Adrenal gland (tissue), 12 donors: ENCODE results near the gene BCAT1. TPM values are rescaled to one million over a fixed set of nuclear protein-coding genes. Genes with fewer than 3 reads are reported as not detected.
"Not testable (repeated sequence)": the region's sequence is repeated elsewhere in the genome, so short reads cannot be mapped to it uniquely, and the experiment has no call there.

Experiments
- DNase-seq, 7 donors: peaks; one replicate each; pipeline ENCODE4 v3.0.0-alpha.2; 2019 to 2020
- H3K27ac ChIP-seq, 5 donors: fragments of 200-600 bp; sonication (generic) in 4 of 5; 1 replicate in 3 of 5; 2 replicates in 2 of 5; pipeline versions ENCODE4 v1.5.1 to v1.8.0; 2016 to 2020; ENCODE audit warnings: mild to moderate bottlenecking in 1 of 5
- H3K27me3 ChIP-seq: fragments of 200-600 bp; 2 replicates; pipeline ENCODE4 v1.8.0; 2021
- H3K36me3 ChIP-seq, 2 donors: fragments of 200-600 bp; replicated peaks in 1 of 2; 1 replicate in 1 of 2; 2 replicates in 1 of 2; pipeline versions ENCODE4 v1.5.1 to v1.8.0; 2018 to 2022
- H3K4me1 ChIP-seq, 2 donors: fragments of 200-600 bp; replicated peaks in 1 of 2; 1 replicate in 1 of 2; 2 replicates in 1 of 2; pipeline versions ENCODE4 v1.5.1 to v1.8.0; 2018 to 2021
- H3K4me3 ChIP-seq, 4 donors: fragments of 200-600 bp; sonication (generic) in 3 of 4; one replicate each; pipeline ENCODE4 v1.5.1; 2016 to 2018
- H3K9me3 ChIP-seq, 3 donors: fragments of 200-600 bp; sonication (generic) in 1 of 3; replicated peaks in 1 of 3; 1 replicate in 2 of 3; 2 replicates in 1 of 3; pipeline versions ENCODE4 v1.5.1 to v1.8.0; 2016 to 2021
- POLR2A ChIP-seq, 2 donors: fragments of 450-650 bp; IDR thresholded peaks; one replicate each; pipeline ENCODE4 v1.6.1; 2017; ENCODE audit warnings: antibody characterized with exemption in 2 of 2, mild to moderate bottlenecking in 2 of 2, moderate library complexity in 1 of 2
- WGBS, 4 donors: extraction: QIAGEN DNeasy Blood & Tissue Kit in 2 of 4; methylation state at CpG; one replicate each; pipeline versions ENCODE4 v1.1.5 to v1.1.7; 2013 to 2017; 5-methylcytosine and 5-hydroxymethylcytosine counted together
- intact Hi-C, 2 donors: fragments of 100-400 bp; cut with DNase I; formaldehyde crosslinking; loops; one replicate each; pipeline versions ENCODE4 v1.14.1 to v1.15.0; 2022 to 2023
- polyA plus RNA-seq, 3 donors: library from polyadenylated mRNA; stranded (reverse); fragments of 200-250 nt in 2 of 3; fragments of 350-450 nt in 1 of 3; fragmentation: Illumina TruSeq in 1 of 3; extraction: RNeasy Lipid Tissue Mini Kit (QIAGEN cat#74804) in 1 of 3; gene quantifications; one replicate each; pipeline ENCODE4 v1.2.3, GENCODE V29; 2013 to 2014
- total RNA-seq, 9 donors: library from RNA; depleted of rRNA in 4 of 9; stranded (reverse); fragments of >200 nt in 4 of 9; fragments of 120-200 nt in 1 of 9; fragmentation: NEBNext Ultra II Directional in 1 of 9; extraction: Animal tissue kit (Norgen Biotek cat#: 25700) in 1 of 9; gene quantifications; one replicate each; pipeline versions ENCODE4 v1.1.0 to v1.2.4, GENCODE V29; 2013 to 2023
- TF ChIP-seq, protein P1 (sequence below), 6 experiments: fragments of 450-650 bp in 4 of 6; fragments of 200-600 bp in 2 of 6; sonication (generic) in 1 of 6; IDR thresholded peaks; 1 replicate in 5 of 6; 2 replicates in 1 of 6; pipeline versions ENCODE4 v1.5.1 to v1.8.0; 2016 to 2021; ENCODE audit warnings: antibody characterized with exemption in 6 of 6, mild to moderate bottlenecking in 2 of 6, moderate library complexity in 1 of 6
- donor health status: healthy with polysubstance abuse.
- donor health status: Bipolar disorder and iron deficiency.
- donor health status: DM: yes; HTN: yes; CAD: no.
- donor health status: DM: no; HTN: no; CAD: no.
- donor health status: DM: no; HTN: no; CAD: no.
- donor health status: DM: yes; HTN: yes; CAD: no.

The BCAT1 gene
- total and polyA plus RNA-seq, 12 donors: 2.1 to 41.5 (median 20.1) TPM

DNA sequence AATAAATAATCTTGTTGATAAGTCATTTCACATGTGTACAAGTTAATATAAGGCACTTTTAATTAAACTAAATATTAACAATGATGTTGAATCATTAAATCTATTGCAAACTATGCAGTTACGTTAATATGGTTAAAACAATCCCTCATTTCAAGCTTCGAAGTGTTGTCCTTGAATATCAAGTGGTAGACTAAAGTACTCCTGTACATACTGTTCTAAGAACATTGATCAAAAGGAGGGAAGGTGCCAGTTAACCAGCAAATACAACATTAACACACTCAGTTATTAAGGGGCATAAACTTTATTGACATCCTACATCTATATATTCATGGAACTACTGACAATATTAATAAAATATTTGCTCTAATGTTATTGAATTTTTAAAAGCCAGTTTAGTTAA lies 8.7 kb downstream of the BCAT1 start:
- no peak overlapping the region for H3K27ac ChIP-seq
- DNase-seq: no peak
- intact Hi-C loops: no loop called here
- WGBS, 4 donors: 66 to 74% (median 69%) methylated on average over 2 of the region's 2 CpGs
- H3K4me3 ChIP-seq: no peak overlapping the region
- no peaks in the 10 kb centered on the region for H3K4me1 ChIP-seq
- no peaks in the 10 kb centered on the region for H3K9me3 ChIP-seq
- TF ChIP-seq, protein P1, sequence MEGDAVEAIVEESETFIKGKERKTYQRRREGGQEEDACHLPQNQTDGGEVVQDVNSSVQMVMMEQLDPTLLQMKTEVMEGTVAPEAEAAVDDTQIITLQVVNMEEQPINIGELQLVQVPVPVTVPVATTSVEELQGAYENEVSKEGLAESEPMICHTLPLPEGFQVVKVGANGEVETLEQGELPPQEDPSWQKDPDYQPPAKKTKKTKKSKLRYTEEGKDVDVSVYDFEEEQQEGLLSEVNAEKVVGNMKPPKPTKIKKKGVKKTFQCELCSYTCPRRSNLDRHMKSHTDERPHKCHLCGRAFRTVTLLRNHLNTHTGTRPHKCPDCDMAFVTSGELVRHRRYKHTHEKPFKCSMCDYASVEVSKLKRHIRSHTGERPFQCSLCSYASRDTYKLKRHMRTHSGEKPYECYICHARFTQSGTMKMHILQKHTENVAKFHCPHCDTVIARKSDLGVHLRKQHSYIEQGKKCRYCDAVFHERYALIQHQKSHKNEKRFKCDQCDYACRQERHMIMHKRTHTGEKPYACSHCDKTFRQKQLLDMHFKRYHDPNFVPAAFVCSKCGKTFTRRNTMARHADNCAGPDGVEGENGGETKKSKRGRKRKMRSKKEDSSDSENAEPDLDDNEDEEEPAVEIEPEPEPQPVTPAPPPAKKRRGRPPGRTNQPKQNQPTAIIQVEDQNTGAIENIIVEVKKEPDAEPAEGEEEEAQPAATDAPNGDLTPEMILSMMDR (IDR thresholded peaks at IDR 0.05): no peak
- no peak for TF ChIP-seq POLR2A (IDR thresholded peaks at IDR 0.05)
- H3K36me3 ChIP-seq: no peaks in the 10 kb centered on the region
- H3K27me3 ChIP-seq: no peaks in the 10 kb centered on the region

DNA sequence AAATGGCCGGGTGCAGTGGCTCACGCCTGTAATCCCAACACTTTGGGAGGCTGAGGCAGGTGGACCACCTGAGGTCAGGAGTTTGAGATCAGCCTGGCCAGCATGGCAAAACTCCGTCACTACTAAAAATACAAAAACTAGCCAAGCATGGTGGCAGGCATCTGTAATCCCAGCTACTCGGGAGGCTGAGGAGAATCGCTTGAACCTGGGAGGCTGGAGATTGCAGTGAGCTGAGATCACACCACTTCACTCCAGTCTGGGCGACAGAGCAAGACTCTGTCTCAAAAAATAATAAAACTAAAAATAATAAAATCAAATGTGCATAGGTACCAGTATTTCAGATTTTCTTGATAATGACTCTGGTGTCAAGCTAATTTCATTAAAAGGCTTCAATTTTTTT lies 9.3 kb downstream of the BCAT1 start:
- H3K4me3 ChIP-seq, H3K9me3 ChIP-seq, H3K36me3 ChIP-seq, DNase-seq, intact Hi-C loops, H3K27me3 ChIP-seq, H3K4me1 ChIP-seq, H3K27ac ChIP-seq: not testable (repeated sequence)
- WGBS, 4 donors: 85 to 94% (median 92%) methylated on average over 6 of the region's 6 CpGs

DNA sequence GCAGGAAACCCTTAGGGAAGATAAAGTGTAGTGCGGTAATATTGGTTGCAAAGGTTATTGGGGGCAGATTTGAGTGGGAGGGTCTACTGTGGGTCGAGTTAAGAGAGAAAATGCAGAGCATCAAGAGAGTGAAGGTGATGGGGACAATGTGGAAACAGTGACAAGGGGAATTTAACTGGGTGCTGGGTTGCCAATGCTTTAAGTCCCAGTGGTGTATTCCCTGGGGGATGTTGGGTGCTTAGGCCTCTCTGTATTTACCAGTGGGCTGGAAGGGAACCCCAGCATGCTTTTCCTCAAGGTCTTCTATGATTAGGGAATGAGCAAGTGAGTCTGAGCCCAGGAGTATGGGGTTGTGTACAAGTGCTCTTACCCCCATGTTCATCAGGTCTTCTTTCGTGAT lies 10.6 kb downstream of the BCAT1 start:
- intact Hi-C loops: no loop called here
- Histone ChIP-seq H3K27ac (no peak overlapping the region), H3K36me3 (no peaks in the 10 kb centered on the region), H3K4me3 (no peak overlapping the region), H3K4me1 (no peaks in the 10 kb centered on the region), H3K27me3 (no peaks in the 10 kb centered on the region), H3K9me3 (no peaks in the 10 kb centered on the region)
- TF ChIP-seq POLR2A (IDR thresholded peaks at IDR 0.05): no peak
- TF ChIP-seq, protein P1 (IDR thresholded peaks at IDR 0.05): no peak
- DNase-seq: no peak
- 60 to 84% (median 75%) methylated on average over 3 of the region's 3 CpGs for WGBS, 4 donors

DNA sequence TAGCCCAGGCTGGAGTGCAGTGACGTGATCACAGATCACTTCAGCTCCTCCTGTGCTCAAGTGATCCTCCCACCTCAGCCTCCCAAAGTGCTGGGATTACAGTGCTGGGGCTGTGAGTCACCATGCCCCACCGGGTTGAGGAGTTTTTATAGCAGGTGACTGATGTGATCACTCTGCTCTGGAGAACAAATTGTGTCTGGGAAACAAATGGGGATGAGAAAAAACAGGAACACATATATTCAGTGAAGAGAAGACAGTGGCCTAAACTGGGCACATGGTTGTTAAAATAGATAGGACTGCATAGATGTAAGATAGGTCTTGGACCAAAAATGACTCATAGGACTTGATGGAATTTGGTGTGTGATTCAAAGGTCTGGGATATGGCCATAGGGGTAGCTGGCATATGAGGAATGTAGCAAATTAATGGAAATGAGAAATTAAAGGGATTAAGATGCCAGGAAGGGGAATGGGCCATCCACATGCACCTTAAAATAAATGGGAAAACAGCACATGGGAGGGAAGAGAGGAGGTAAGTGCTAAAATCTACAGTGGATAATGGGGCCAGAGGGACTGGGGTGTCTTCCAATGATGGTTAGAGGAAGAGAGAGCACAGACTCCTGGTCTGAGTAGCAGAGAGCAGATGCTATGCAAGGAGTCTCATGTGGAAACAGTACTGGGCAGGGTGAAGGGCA lies 11.2 kb downstream of the BCAT1 start:
- no peak for DNase-seq
- no peak overlapping the region for H3K4me3 ChIP-seq
- 44 to 75% (median 68%) methylated on average over 2 of the region's 2 CpGs for WGBS, 4 donors
- no peaks in the 10 kb centered on the region for H3K9me3 ChIP-seq
- TF ChIP-seq POLR2A (IDR thresholded peaks at IDR 0.05): no peak
- TF ChIP-seq, protein P1 (IDR thresholded peaks at IDR 0.05): no peak
- H3K36me3 ChIP-seq: no peaks in the 10 kb centered on the region
- intact Hi-C loops: no loop called here
- no peaks in the 10 kb centered on the region for H3K27me3 ChIP-seq
- no peak overlapping the region for H3K27ac ChIP-seq
- no peaks in the 10 kb centered on the region for H3K4me1 ChIP-seq
